Hematopoietic multipotent progenitor cell treated with erythropoietin and hydrocortisone succinate and interleukin-3 and kit ligand, for 8 days (in vitro differentiated cells): ENCODE measurements around the gene S100A16.

Source experiments
- DNase-seq: peaks from one replicate; pipeline ENCODE4 v3.0.0-alpha.2; 2015

The S100A16 gene

DNA sequence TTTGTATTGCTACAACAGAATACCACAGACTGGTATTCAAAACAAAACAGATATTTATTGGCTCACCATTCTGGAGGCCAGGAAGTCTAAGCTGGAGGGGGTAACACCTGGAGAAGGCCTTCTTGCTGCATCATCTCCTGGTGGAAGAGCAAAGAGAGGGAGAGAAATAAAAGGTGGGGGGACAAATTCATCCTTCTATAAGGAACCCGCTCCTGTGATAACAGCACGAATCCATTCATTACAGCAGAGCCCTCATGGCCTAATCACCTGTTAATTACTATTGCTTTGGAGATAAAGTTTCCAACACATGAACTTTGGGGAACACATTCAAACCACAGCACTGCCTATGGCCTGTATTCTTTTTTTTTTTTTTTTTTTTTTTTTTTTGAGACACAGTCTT lies 52.7 kb downstream of the S100A16 start:
- DNase-seq: no peak

GRCh38 chr1:153557877-153558276 lies 55.1 kb downstream of the S100A16 start:
- DNase-seq: no peak
